ENCODE data around the gene DIO3. TPM values are rescaled to one million over a fixed set of nuclear protein-coding genes. Genes with fewer than 3 reads are reported as not detected.

DIO3 gene
- total RNA-seq, 1 experiment from 2014 or later: not detected

- H3K4me1 ChIP-seq (replicated peaks): no peaks in the 10 kb centered on the region
- H3K4me3 ChIP-seq: no peak overlapping the region
- no peak for DNase-seq (ENCODE audit: low read depth in 1 of 2, low spot score in 2 of 2)
- no peaks in the 10 kb centered on the region for H3K9me3 ChIP-seq (replicated peaks)
- no peaks in the 10 kb centered on the region for H3K27me3 ChIP-seq (replicated peaks)
- H3K36me3 ChIP-seq: no peaks in the 10 kb centered on the region
- H3K27ac ChIP-seq: no peak overlapping the region
Measured at GRCh38 chr14:101534198-101534597, 27.1 kb upstream of the DIO3 start.

- DNase-seq (ENCODE audit: low read depth in 1 of 2, low spot score in 2 of 2): no peak
- H3K4me1 ChIP-seq (replicated peaks): no peaks in the 10 kb centered on the region
- no peaks in the 10 kb centered on the region for H3K36me3 ChIP-seq
- H3K27me3 ChIP-seq (replicated peaks): no peaks in the 10 kb centered on the region
- H3K27ac ChIP-seq: no peak overlapping the region
- no peak overlapping the region for H3K4me3 ChIP-seq
- no peaks in the 10 kb centered on the region for H3K9me3 ChIP-seq (replicated peaks)
Measured at GRCh38 chr14:101535232-101535631, 26.1 kb upstream of the DIO3 start.

GRCh38 chr14:101535701-101536207 is 25.5 kb upstream of the DIO3 start:
- Histone ChIP-seq H3K4me1 (replicated peaks) (no peaks in the 10 kb centered on the region), H3K27ac (no peak overlapping the region), H3K36me3 (no peaks in the 10 kb centered on the region), H3K27me3 (replicated peaks) (no peaks in the 10 kb centered on the region), H3K9me3 (replicated peaks) (no peaks in the 10 kb centered on the region), H3K4me3 (no peak overlapping the region)
- no peak for DNase-seq (ENCODE audit: low read depth in 1 of 2, low spot score in 2 of 2)

GRCh38 chr14:101537286-101537685 is 24.0 kb upstream of the DIO3 start:
- Histone ChIP-seq H3K4me3 (no peak overlapping the region), H3K27me3 (replicated peaks) (no peaks in the 10 kb centered on the region)

GRCh38 chr14:101538878-101539277 is 22.4 kb upstream of the DIO3 start:
- H3K27ac ChIP-seq: no peak overlapping the region
- no peak for DNase-seq (ENCODE audit: low read depth in 1 of 2, low spot score in 2 of 2)
- no peak overlapping the region for H3K4me3 ChIP-seq
- no peaks in the 10 kb centered on the region for H3K36me3 ChIP-seq
- H3K27me3 ChIP-seq (replicated peaks): no peaks in the 10 kb centered on the region
- H3K4me1 ChIP-seq (replicated peaks): no peaks in the 10 kb centered on the region
- H3K9me3 ChIP-seq (replicated peaks): no peaks in the 10 kb centered on the region

More at GRCh38 chr14:101537286-101537685, 24.0 kb upstream of the DIO3 start:
- Histone ChIP-seq H3K4me1 (replicated peaks) (no peaks in the 10 kb centered on the region), H3K9me3 (replicated peaks) (no peaks in the 10 kb centered on the region), H3K36me3 (no peaks in the 10 kb centered on the region), H3K27ac (no peak overlapping the region)
- no peak for DNase-seq (ENCODE audit: low read depth in 1 of 2, low spot score in 2 of 2)

GRCh38 chr14:101539880-101540279 is 21.4 kb upstream of the DIO3 start:
- DNase-seq (ENCODE audit: low read depth in 1 of 2, low spot score in 2 of 2): no peak
- Histone ChIP-seq H3K4me1 (replicated peaks) (no peaks in the 10 kb centered on the region), H3K9me3 (replicated peaks) (no peaks in the 10 kb centered on the region), H3K36me3 (no peaks in the 10 kb centered on the region), H3K27me3 (replicated peaks) (no peaks in the 10 kb centered on the region), H3K27ac (no peak overlapping the region), H3K4me3 (no peak overlapping the region)

GRCh38 chr14:101540481-101541462 is 20.5 kb upstream of the DIO3 start:
- Histone ChIP-seq H3K27ac (no peak overlapping the region), H3K36me3 (no peaks in the 10 kb centered on the region), H3K9me3 (replicated peaks) (no peaks in the 10 kb centered on the region), H3K4me3 (no peak overlapping the region), H3K4me1 (replicated peaks) (no peaks in the 10 kb centered on the region), H3K27me3 (replicated peaks) (no peaks in the 10 kb centered on the region)
- DNase-seq (ENCODE audit: low read depth in 1 of 2, low spot score in 2 of 2): no peak

- Histone ChIP-seq H3K27ac (no peak overlapping the region), H3K36me3 (no peaks in the 10 kb centered on the region), H3K27me3 (replicated peaks) (no peaks in the 10 kb centered on the region), H3K4me1 (replicated peaks) (no peaks in the 10 kb centered on the region), H3K4me3 (no peak overlapping the region), H3K9me3 (replicated peaks) (no peaks in the 10 kb centered on the region)
- DNase-seq (ENCODE audit: low read depth in 1 of 2, low spot score in 2 of 2): no peak
Measured at GRCh38 chr14:101542391-101542790, 18.9 kb upstream of the DIO3 start.

- Histone ChIP-seq H3K27ac (no peak overlapping the region), H3K27me3 (replicated peaks) (no peaks in the 10 kb centered on the region), H3K4me3 (no peak overlapping the region), H3K4me1 (replicated peaks) (no peaks in the 10 kb centered on the region), H3K36me3 (no peaks in the 10 kb centered on the region), H3K9me3 (replicated peaks) (no peaks in the 10 kb centered on the region)
- no peak for DNase-seq (ENCODE audit: low read depth in 1 of 2, low spot score in 2 of 2)
Measured at GRCh38 chr14:101543814-101544213, 17.5 kb upstream of the DIO3 start.

- Histone ChIP-seq H3K4me3 (no peak overlapping the region), H3K9me3 (replicated peaks) (no peaks in the 10 kb centered on the region), H3K4me1 (replicated peaks) (no peaks in the 10 kb centered on the region), H3K36me3 (no peaks in the 10 kb centered on the region), H3K27me3 (replicated peaks) (no peaks in the 10 kb centered on the region), H3K27ac (no peak overlapping the region)
- no peak for DNase-seq (ENCODE audit: low read depth in 1 of 2, low spot score in 2 of 2)
Measured at GRCh38 chr14:101544550-101544949, 16.7 kb upstream of the DIO3 start.

- H3K36me3 ChIP-seq: no peaks in the 10 kb centered on the region
- no peaks in the 10 kb centered on the region for H3K9me3 ChIP-seq (replicated peaks)
- H3K27ac ChIP-seq: no peak overlapping the region
- no peaks in the 10 kb centered on the region for H3K27me3 ChIP-seq (replicated peaks)
- no peaks in the 10 kb centered on the region for H3K4me1 ChIP-seq (replicated peaks)
- DNase-seq (ENCODE audit: low read depth in 1 of 2, low spot score in 2 of 2): no peak
- H3K4me3 ChIP-seq: no peak overlapping the region
Measured at GRCh38 chr14:101546706-101547105, 14.6 kb upstream of the DIO3 start.

- Histone ChIP-seq H3K27ac (no peak overlapping the region), H3K4me3 (no peak overlapping the region), H3K27me3 (replicated peaks) (no peaks in the 10 kb centered on the region), H3K9me3 (replicated peaks) (no peaks in the 10 kb centered on the region), H3K4me1 (replicated peaks) (no peaks in the 10 kb centered on the region), H3K36me3 (no peaks in the 10 kb centered on the region)
- no peak for DNase-seq (ENCODE audit: low read depth in 1 of 2, low spot score in 2 of 2)
Measured at GRCh38 chr14:101547107-101547738, 14.1 kb upstream of the DIO3 start.

- Histone ChIP-seq H3K4me3 (no peak overlapping the region), H3K4me1 (replicated peaks) (no peaks in the 10 kb centered on the region), H3K27me3 (replicated peaks) (no peaks in the 10 kb centered on the region), H3K27ac (no peak overlapping the region), H3K36me3 (no peaks in the 10 kb centered on the region), H3K9me3 (replicated peaks) (no peaks in the 10 kb centered on the region)
- DNase-seq (ENCODE audit: low read depth in 1 of 2, low spot score in 2 of 2): no peak
Measured at GRCh38 chr14:101547961-101548669, 13.2 kb upstream of the DIO3 start.

GRCh38 chr14:101548710-101549109 is 12.6 kb upstream of the DIO3 start:
- Histone ChIP-seq H3K36me3 (no peaks in the 10 kb centered on the region), H3K4me3 (no peak overlapping the region), H3K27me3 (replicated peaks) (no peaks in the 10 kb centered on the region), H3K27ac (no peak overlapping the region), H3K4me1 (replicated peaks) (no peaks in the 10 kb centered on the region), H3K9me3 (replicated peaks) (no peaks in the 10 kb centered on the region)
- no peak for DNase-seq (ENCODE audit: low read depth in 1 of 2, low spot score in 2 of 2)

Measured in SJSA1 (cell line).